Measurements from ENCODE around the gene KCNJ2.

The KCNJ2 gene

GRCh38 chr17:70139449-70139993, 29.8 kb upstream of the KCNJ2 start:
- H3K4me3 ChIP-seq (ENCODE audit: insufficient read depth in 1 of 2, low read depth in 1 of 2, low read length in 2 of 2), result no peak overlapping the region
- H2BK15ac ChIP-seq (ENCODE audit: low read depth, poor library complexity, severe bottlenecking), result no peak overlapping the region
- H2BK5ac ChIP-seq (ENCODE audit: low read depth, low read length, poor library complexity, severe bottlenecking), result no peak overlapping the region
- H3K9me3 ChIP-seq (ENCODE audit: control insufficient read depth, low read length), result no peaks in the 10 kb centered on the region
- no peak overlapping the region for H3K9ac ChIP-seq (ENCODE audit: low read length)
- H4K91ac ChIP-seq (ENCODE audit: low read length), result no peak overlapping the region
- no peak for DNase-seq
- no peak overlapping the region for H3K4me2 ChIP-seq (ENCODE audit: low read length, poor library complexity, severe bottlenecking)
- H2BK120ac ChIP-seq (ENCODE audit: low read depth, low read length), result no peak overlapping the region
- no peaks in the 10 kb centered on the region for H3K27me3 ChIP-seq (ENCODE audit: control insufficient read depth in 1 of 2, insufficient read depth in 1 of 2, low read length in 2 of 2)
- H3K4me1 ChIP-seq (ENCODE audit: control insufficient read depth, insufficient read depth, low read depth, low read length), result peaks cover 8% of the 10 kb centered on the region
- no peak overlapping the region for H4K8ac ChIP-seq (ENCODE audit: low read length)
- no peak overlapping the region for H2AFZ ChIP-seq (ENCODE audit: low read depth, low read length)
- H3K79me1 ChIP-seq (replicated peaks; ENCODE audit: low read length, poor library complexity, severe bottlenecking), result no peaks in the 10 kb centered on the region
- H2AK5ac ChIP-seq (ENCODE audit: low read length, severe bottlenecking), result no peak overlapping the region
- H3K23ac ChIP-seq (ENCODE audit: low read length in 2 of 2), result no peak overlapping the region
- no peaks in the 10 kb centered on the region for H3K36me3 ChIP-seq (ENCODE audit: control insufficient read depth in 1 of 2, insufficient read depth in 2 of 2, low read depth in 1 of 2, low read length in 2 of 2)
- H2BK12ac ChIP-seq (ENCODE audit: low read length in 2 of 2), result peak overlapping the region in 1 of 2 experiments; percentile 83
- H3K18ac ChIP-seq (ENCODE audit: low read depth in 1 of 2, low read length in 2 of 2), result peak overlapping the region in 1 of 2 experiments; percentile 28
- no peak overlapping the region for H3K27ac ChIP-seq (ENCODE audit: low read length, poor library complexity, severe bottlenecking)
- H3K4ac ChIP-seq (ENCODE audit: low read depth in 1 of 2, low read length in 2 of 2), result no peak overlapping the region
- WGBS, result 83% methylated on average over 3 of the region's 3 CpGs
- H3K14ac ChIP-seq (ENCODE audit: low read length in 2 of 2), result no peak overlapping the region

DNA sequence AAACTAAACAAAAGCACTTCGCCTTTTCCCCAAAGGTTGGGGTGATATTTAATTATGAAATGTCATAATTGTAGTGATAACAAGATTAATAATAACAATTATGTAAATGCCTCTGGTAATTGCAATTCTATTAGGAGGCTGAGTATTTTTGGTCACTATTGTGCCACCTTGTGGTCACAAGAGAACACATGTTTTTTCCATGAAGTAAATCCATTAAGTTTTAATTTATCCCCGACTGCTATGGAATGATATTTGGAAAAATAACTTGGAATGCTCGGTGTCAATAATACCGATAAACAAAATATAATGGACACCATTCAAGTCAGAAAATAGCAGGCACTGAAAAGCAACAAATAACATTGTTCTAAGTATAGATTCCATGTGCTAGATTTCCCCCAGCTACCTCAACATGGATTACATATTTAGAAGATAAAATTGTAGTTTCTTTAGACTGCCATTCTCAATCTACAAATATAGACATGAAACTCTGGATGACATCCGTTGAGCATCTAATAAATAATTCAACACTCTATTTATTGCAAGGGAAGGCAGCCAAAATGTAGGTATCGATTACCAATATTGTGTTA, 25.0 kb upstream of the KCNJ2 start:
- no peak overlapping the region for H3K4ac ChIP-seq (ENCODE audit: low read depth in 1 of 2, low read length in 2 of 2)
- H2BK15ac ChIP-seq (ENCODE audit: low read depth, poor library complexity, severe bottlenecking), result no peak overlapping the region
- no peak overlapping the region for H2BK12ac ChIP-seq (ENCODE audit: low read length in 2 of 2)
- H2BK5ac ChIP-seq (ENCODE audit: low read depth, low read length, poor library complexity, severe bottlenecking), result no peak overlapping the region
- H3K79me1 ChIP-seq (replicated peaks; ENCODE audit: low read length, poor library complexity, severe bottlenecking), result no peaks in the 10 kb centered on the region
- no peaks in the 10 kb centered on the region for H3K4me1 ChIP-seq (ENCODE audit: control insufficient read depth, insufficient read depth, low read depth, low read length)
- no peak overlapping the region for H3K18ac ChIP-seq (ENCODE audit: low read depth in 1 of 2, low read length in 2 of 2)
- H3K4me3 ChIP-seq (ENCODE audit: insufficient read depth in 1 of 2, low read depth in 1 of 2, low read length in 2 of 2), result no peak overlapping the region
- WGBS, result no CpG with 5 or more reads among the region's 6 CpGs
- H2AFZ ChIP-seq (ENCODE audit: low read depth, low read length), result no peak overlapping the region
- no peak overlapping the region for H4K8ac ChIP-seq (ENCODE audit: low read length)
- peak; percentile 52 for DNase-seq
- H2AK5ac ChIP-seq (ENCODE audit: low read length, severe bottlenecking), result no peak overlapping the region
- H3K27me3 ChIP-seq (ENCODE audit: control insufficient read depth in 1 of 2, insufficient read depth in 1 of 2, low read length in 2 of 2), result no peaks in the 10 kb centered on the region
- H4K91ac ChIP-seq (ENCODE audit: low read length), result no peak overlapping the region
- no peaks in the 10 kb centered on the region for H3K9me3 ChIP-seq (ENCODE audit: control insufficient read depth, low read length)
- H2BK120ac ChIP-seq (ENCODE audit: low read depth, low read length), result no peak overlapping the region
- no peak overlapping the region for H3K23ac ChIP-seq (ENCODE audit: low read length in 2 of 2)
- no peak overlapping the region for H3K27ac ChIP-seq (ENCODE audit: low read length, poor library complexity, severe bottlenecking)
- H3K4me2 ChIP-seq (ENCODE audit: low read length, poor library complexity, severe bottlenecking), result no peak overlapping the region
- peak overlapping the region; percentile 66 for H3K9ac ChIP-seq (ENCODE audit: low read length)
- no peaks in the 10 kb centered on the region for H3K36me3 ChIP-seq (ENCODE audit: control insufficient read depth in 1 of 2, insufficient read depth in 2 of 2, low read depth in 1 of 2, low read length in 2 of 2)
- no peak overlapping the region for H3K14ac ChIP-seq (ENCODE audit: low read length in 2 of 2)

DNA sequence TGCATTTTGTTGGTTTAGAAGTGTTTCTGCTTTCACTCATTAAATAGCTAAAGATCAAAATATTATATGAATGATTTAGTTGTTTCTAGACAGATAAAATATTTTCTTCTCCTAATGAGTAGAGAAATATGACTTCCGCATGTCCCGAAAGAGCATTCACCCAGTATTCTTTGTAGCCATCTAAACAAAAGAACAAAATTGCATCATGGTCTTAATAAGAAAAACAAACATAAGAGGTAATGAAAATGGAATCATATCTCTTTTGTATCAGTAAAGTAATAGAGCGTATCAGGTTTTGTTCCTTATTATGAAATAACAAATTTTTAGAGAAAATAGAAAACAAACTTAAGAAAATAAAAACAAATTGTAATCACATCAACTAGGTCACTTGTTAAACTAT, 16.1 kb upstream of the KCNJ2 start:
- no peaks in the 10 kb centered on the region for H3K36me3 ChIP-seq (ENCODE audit: control insufficient read depth in 1 of 2, insufficient read depth in 2 of 2, low read depth in 1 of 2, low read length in 2 of 2)
- H3K79me1 ChIP-seq (replicated peaks; ENCODE audit: low read length, poor library complexity, severe bottlenecking), result no peaks in the 10 kb centered on the region
- H3K14ac ChIP-seq (ENCODE audit: low read length in 2 of 2), result no peak overlapping the region
- no CpG with 5 or more reads among the region's 3 CpGs for WGBS
- no peak overlapping the region for H3K27ac ChIP-seq (ENCODE audit: low read length, poor library complexity, severe bottlenecking)
- no peak overlapping the region for H2BK5ac ChIP-seq (ENCODE audit: low read depth, low read length, poor library complexity, severe bottlenecking)
- H3K27me3 ChIP-seq (ENCODE audit: control insufficient read depth in 1 of 2, insufficient read depth in 1 of 2, low read length in 2 of 2), result no peaks in the 10 kb centered on the region
- no peaks in the 10 kb centered on the region for H3K9me3 ChIP-seq (ENCODE audit: control insufficient read depth, low read length)
- no peaks in the 10 kb centered on the region for H3K4me1 ChIP-seq (ENCODE audit: control insufficient read depth, insufficient read depth, low read depth, low read length)
- H2BK120ac ChIP-seq (ENCODE audit: low read depth, low read length), result no peak overlapping the region
- H3K18ac ChIP-seq (ENCODE audit: low read depth in 1 of 2, low read length in 2 of 2), result no peak overlapping the region
- H3K4me2 ChIP-seq (ENCODE audit: low read length, poor library complexity, severe bottlenecking), result no peak overlapping the region
- H2AFZ ChIP-seq (ENCODE audit: low read depth, low read length), result no peak overlapping the region
- no peak overlapping the region for H3K4me3 ChIP-seq (ENCODE audit: insufficient read depth in 1 of 2, low read depth in 1 of 2, low read length in 2 of 2)
- no peak overlapping the region for H2BK15ac ChIP-seq (ENCODE audit: low read depth, poor library complexity, severe bottlenecking)
- H2BK12ac ChIP-seq (ENCODE audit: low read length in 2 of 2), result no peak overlapping the region
- DNase-seq, result no peak
- no peak overlapping the region for H2AK5ac ChIP-seq (ENCODE audit: low read length, severe bottlenecking)
- H3K9ac ChIP-seq (ENCODE audit: low read length), result no peak overlapping the region
- no peak overlapping the region for H4K91ac ChIP-seq (ENCODE audit: low read length)
- no peak overlapping the region for H4K8ac ChIP-seq (ENCODE audit: low read length)
- H3K23ac ChIP-seq (ENCODE audit: low read length in 2 of 2), result no peak overlapping the region
- no peak overlapping the region for H3K4ac ChIP-seq (ENCODE audit: low read depth in 1 of 2, low read length in 2 of 2)

- H3K18ac ChIP-seq (ENCODE audit: low read depth in 1 of 2, low read length in 2 of 2), result no peak overlapping the region
- H3K4ac ChIP-seq (ENCODE audit: low read depth in 1 of 2, low read length in 2 of 2), result no peak overlapping the region
- no peak overlapping the region for H2BK15ac ChIP-seq (ENCODE audit: low read depth, poor library complexity, severe bottlenecking)
- no peak overlapping the region for H3K27ac ChIP-seq (ENCODE audit: low read length, poor library complexity, severe bottlenecking)
- no peaks in the 10 kb centered on the region for H3K79me1 ChIP-seq (replicated peaks; ENCODE audit: low read length, poor library complexity, severe bottlenecking)
- no peak overlapping the region for H3K4me3 ChIP-seq (ENCODE audit: insufficient read depth in 1 of 2, low read depth in 1 of 2, low read length in 2 of 2)
- H2AK5ac ChIP-seq (ENCODE audit: low read length, severe bottlenecking), result no peak overlapping the region
- H3K9ac ChIP-seq (ENCODE audit: low read length), result no peak overlapping the region
- no peak overlapping the region for H2AFZ ChIP-seq (ENCODE audit: low read depth, low read length)
- no peaks in the 10 kb centered on the region for H3K36me3 ChIP-seq (ENCODE audit: control insufficient read depth in 1 of 2, insufficient read depth in 2 of 2, low read depth in 1 of 2, low read length in 2 of 2)
- no peak overlapping the region for H3K14ac ChIP-seq (ENCODE audit: low read length in 2 of 2)
- no peak overlapping the region for H2BK120ac ChIP-seq (ENCODE audit: low read depth, low read length)
- H4K91ac ChIP-seq (ENCODE audit: low read length), result no peak overlapping the region
- H2BK12ac ChIP-seq (ENCODE audit: low read length in 2 of 2), result no peak overlapping the region
- H3K9me3 ChIP-seq (ENCODE audit: control insufficient read depth, low read length), result no peaks in the 10 kb centered on the region
- no peak for DNase-seq
- no peak overlapping the region for H3K23ac ChIP-seq (ENCODE audit: low read length in 2 of 2)
- H2BK5ac ChIP-seq (ENCODE audit: low read depth, low read length, poor library complexity, severe bottlenecking), result no peak overlapping the region
- no peaks in the 10 kb centered on the region for H3K4me1 ChIP-seq (ENCODE audit: control insufficient read depth, insufficient read depth, low read depth, low read length)
- H3K27me3 ChIP-seq (ENCODE audit: control insufficient read depth in 1 of 2, insufficient read depth in 1 of 2, low read length in 2 of 2), result no peaks in the 10 kb centered on the region
- 95% methylated on average over 4 of the region's 4 CpGs for WGBS
- no peak overlapping the region for H3K4me2 ChIP-seq (ENCODE audit: low read length, poor library complexity, severe bottlenecking)
- H4K8ac ChIP-seq (ENCODE audit: low read length), result no peak overlapping the region
Measured at GRCh38 chr17:70157151-70157550, 12.2 kb upstream of the KCNJ2 start.
